Ovary (tissue), 3 donors: ENCODE measurements around the gene ADI1.

Source experiments
- CTCF ChIP-seq, 3 donors: fragments of 450-650 bp in 2 of 3; fragments of 200-600 bp in 1 of 3; IDR thresholded peaks; one replicate each; pipeline versions ENCODE4 v1.5.1 to v1.8.0; 2016 to 2022; ENCODE audit warnings: antibody characterized with exemption in 3 of 3, mild to moderate bottlenecking in 1 of 3
- EP300 ChIP-seq: sonication (generic); formaldehyde crosslinking; IDR thresholded peaks from one replicate; pipeline ENCODE4 v1.6.1; 2017; ENCODE audit warnings: antibody characterized with exemption
- donor health status: DM: no; HTN: no; CAD: no.

- TF ChIP-seq EP300 (peak; percentile 16), CTCF (IDR thresholded peaks at IDR 0.05) (peak in 1 of 3 donors; percentile 23)
Measured at GRCh38 chr2:3535794-3536681, 16.7 kb upstream of the ADI1 start.
